ENCODE measurements around the gene KRT4. TPM values are rescaled to one million over a fixed set of nuclear protein-coding genes. Genes with fewer than 3 reads are reported as not detected.

Gene KRT4
- total and polyA plus RNA-seq, 7 donors, result 0.86 to 18.6 TPM; not detected in 5

DNA sequence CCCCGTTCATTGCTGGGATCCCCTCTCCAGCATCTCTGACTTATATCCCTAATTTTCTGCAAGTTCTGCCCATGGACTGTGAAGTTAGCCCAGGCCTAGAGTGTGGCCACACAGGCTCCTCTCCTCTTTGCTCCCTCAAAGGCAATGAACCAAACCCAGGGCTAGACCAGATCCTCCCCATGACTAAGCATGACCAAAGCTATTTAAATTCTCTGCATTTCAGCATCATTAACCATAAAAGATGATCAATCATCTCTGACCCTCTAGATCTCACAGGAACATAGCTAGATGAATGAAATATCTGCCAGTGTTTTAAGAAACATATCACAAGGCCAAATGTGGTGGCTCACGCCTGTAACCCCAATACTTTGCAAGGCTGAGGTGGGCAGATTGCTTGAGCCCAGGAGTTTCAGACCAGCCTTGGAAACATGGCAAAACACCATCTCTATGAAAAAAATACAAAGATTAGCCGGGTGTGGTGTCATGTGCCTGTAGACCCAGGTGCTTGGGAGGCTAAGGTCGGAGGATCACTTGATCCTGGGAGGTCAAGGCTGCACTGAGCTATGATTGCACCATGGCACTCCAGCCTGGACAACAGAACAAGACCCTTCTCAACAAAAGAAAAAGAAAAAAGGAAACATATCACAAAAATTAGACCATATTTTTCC, 15.8 kb downstream of the KRT4 start:
- 91% methylated on average over 4 of the region's 4 CpGs for WGBS, 2 donors
- Histone ChIP-seq H3K36me3 (no peaks in the 10 kb centered on the region), H3K27ac (no peak overlapping the region), H3K4me3 (no peak overlapping the region), H3K9me3 (no peaks in the 10 kb centered on the region), H3K27me3 (no peaks in the 10 kb centered on the region), H3K4me1 (no peaks in the 10 kb centered on the region)
- no peak for DNase-seq
- TF ChIP-seq EP300 (IDR thresholded peaks at IDR 0.05), result no peak
- TF ChIP-seq, protein P1, sequence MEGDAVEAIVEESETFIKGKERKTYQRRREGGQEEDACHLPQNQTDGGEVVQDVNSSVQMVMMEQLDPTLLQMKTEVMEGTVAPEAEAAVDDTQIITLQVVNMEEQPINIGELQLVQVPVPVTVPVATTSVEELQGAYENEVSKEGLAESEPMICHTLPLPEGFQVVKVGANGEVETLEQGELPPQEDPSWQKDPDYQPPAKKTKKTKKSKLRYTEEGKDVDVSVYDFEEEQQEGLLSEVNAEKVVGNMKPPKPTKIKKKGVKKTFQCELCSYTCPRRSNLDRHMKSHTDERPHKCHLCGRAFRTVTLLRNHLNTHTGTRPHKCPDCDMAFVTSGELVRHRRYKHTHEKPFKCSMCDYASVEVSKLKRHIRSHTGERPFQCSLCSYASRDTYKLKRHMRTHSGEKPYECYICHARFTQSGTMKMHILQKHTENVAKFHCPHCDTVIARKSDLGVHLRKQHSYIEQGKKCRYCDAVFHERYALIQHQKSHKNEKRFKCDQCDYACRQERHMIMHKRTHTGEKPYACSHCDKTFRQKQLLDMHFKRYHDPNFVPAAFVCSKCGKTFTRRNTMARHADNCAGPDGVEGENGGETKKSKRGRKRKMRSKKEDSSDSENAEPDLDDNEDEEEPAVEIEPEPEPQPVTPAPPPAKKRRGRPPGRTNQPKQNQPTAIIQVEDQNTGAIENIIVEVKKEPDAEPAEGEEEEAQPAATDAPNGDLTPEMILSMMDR (IDR thresholded peaks at IDR 0.05), result no peak
- TF ChIP-seq POLR2A (IDR thresholded peaks at IDR 0.05), result no peak
- no peak for TF ChIP-seq POLR2AphosphoS5 (IDR thresholded peaks at IDR 0.05)
- intact Hi-C loops (cut with DNase I), result no loop called here

DNA sequence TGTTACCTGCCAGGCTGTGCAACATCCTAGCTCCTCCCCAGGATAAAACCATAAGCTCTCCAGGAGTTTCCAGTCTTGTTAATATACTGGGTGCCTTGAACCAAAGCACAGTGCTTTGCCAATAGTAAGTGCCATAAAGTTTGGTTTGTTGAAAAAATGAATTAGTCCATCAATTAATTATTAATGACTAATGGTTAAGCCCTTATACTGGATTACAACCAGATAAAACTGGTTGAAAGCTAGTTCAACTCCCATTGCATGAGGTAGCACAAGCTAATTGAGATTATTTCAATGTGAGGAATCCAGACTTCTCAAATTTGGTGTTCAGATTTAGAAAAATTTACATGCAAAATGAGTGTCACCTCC, 16.4 kb downstream of the KRT4 start:
- no peak for DNase-seq
- TF ChIP-seq, protein P1 (IDR thresholded peaks at IDR 0.05), result no peak
- H3K4me1 ChIP-seq, result no peaks in the 10 kb centered on the region
- H3K36me3 ChIP-seq, result no peaks in the 10 kb centered on the region
- intact Hi-C loops (cut with DNase I), result no loop called here
- H3K27ac ChIP-seq, result no peak overlapping the region
- no peak overlapping the region for H3K4me3 ChIP-seq
- H3K27me3 ChIP-seq, result no peaks in the 10 kb centered on the region
- no peaks in the 10 kb centered on the region for H3K9me3 ChIP-seq

DNA sequence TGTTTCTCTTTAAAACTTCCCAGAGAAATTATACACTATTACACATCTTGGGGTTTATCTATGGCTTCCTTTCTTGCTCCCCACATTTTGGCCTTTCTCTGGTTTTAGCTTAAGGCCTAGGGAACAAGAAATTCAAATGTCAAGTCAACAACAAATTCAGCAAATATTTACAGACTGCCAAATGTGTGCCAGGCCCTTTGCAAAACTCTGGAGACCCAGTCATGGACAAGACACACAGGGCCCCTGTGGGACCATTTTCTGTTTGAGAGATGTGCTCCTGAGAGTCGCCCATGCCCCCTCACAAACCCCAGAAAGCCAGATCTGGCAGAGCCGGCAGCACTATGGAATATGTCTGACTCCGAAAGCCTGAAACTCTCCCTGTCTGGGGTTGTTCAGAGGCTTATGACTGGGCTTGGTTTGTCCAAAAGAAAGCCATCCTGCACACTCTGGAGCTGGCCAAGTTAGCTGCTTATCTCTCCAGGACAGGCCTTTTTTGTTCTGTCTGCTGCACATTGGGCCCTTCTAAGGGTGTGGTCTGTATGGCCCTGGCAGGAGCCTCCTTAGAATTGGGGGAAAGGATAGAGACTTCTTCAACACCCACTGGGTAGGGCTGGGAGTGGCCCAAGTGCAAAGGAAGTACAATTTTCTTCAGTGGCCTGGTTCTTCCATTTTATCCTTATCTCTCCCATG, 16.9 kb downstream of the KRT4 start:
- 88 to 90% methylated on average over 3 of the region's 3 CpGs for WGBS, 2 donors

DNA sequence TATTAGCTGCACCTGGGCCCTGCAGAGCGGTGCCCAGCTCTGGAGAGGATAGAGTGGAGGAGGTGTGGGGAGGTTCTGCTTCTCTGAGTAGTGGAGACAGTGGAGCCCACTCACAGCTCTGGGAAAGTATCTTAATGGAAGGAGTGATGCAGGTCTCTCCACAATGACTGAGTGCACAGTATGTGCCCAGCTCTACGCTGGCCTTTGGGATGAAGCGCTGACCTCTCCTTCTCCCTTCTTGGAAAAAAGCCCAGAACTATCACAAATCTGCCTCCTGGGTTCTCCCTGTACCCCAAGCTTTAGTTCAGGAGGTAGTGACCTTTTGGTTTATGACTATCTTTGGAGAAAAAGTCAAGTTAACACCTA, 17.5 kb downstream of the KRT4 start:
- TF ChIP-seq, protein P1 (IDR thresholded peaks at IDR 0.05), result no peak
- no peak for TF ChIP-seq POLR2AphosphoS5 (IDR thresholded peaks at IDR 0.05)
- TF ChIP-seq POLR2A (IDR thresholded peaks at IDR 0.05), result no peak
- no peak for TF ChIP-seq EP300 (IDR thresholded peaks at IDR 0.05)
- no peaks in the 10 kb centered on the region for H3K9me3 ChIP-seq
- H3K36me3 ChIP-seq, result no peaks in the 10 kb centered on the region
- 97% methylated on average over 3 of the region's 3 CpGs for WGBS, 2 donors
- H3K27ac ChIP-seq, result no peak overlapping the region
- H3K27me3 ChIP-seq, result peaks cover 0 to 4% (median 3%) of the 10 kb centered on the region in 3 donors
- H3K4me1 ChIP-seq, result no peaks in the 10 kb centered on the region
- DNase-seq, result no peak
- intact Hi-C loops (cut with DNase I), result no loop called here
- H3K4me3 ChIP-seq, result no peak overlapping the region

More for the DNA sequence above, 16.9 kb downstream of the KRT4 start:
- intact Hi-C loops (cut with DNase I), result no loop called here
- H3K36me3 ChIP-seq, result no peaks in the 10 kb centered on the region
- no peaks in the 10 kb centered on the region for H3K4me1 ChIP-seq
- H3K4me3 ChIP-seq, result no peak overlapping the region
- H3K27me3 ChIP-seq, result no peaks in the 10 kb centered on the region
- no peak overlapping the region for H3K27ac ChIP-seq
- no peaks in the 10 kb centered on the region for H3K9me3 ChIP-seq
- no peak for DNase-seq
- TF ChIP-seq POLR2A (IDR thresholded peaks at IDR 0.05) (no peak), POLR2AphosphoS5 (IDR thresholded peaks at IDR 0.05) (no peak), EP300 (IDR thresholded peaks at IDR 0.05) (no peak)
- TF ChIP-seq, protein P1 (IDR thresholded peaks at IDR 0.05), result no peak
